Measurements from ENCODE around the gene SLC22A2. TPM values are rescaled to one million over a fixed set of nuclear protein-coding genes. Genes with fewer than 3 reads are reported as not detected.

The SLC22A2 gene
- total and polyA plus RNA-seq, 8 donors: 0.04 to 0.23 (median 0.07) TPM; not detected in 2

DNA sequence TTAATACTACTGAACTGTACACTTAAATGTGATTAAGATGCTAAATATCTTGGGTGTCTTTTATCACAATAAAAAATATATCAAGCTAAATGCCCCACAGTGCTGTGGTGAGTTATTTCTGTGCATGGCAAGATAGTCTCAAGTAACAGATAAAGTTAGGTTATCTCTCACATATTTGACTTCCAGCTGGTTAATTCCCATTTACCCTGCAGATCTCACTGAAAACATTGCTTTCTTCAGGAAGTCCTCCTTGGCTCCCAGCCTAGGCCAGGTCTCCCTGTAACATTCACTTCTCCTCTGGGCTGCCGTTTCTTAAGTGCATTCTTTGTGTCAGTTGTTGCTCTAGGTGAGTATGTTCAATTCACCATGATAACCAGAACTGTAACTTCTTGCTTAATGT is 77.9 kb downstream of the SLC22A2 start:
- Histone ChIP-seq H3K27ac (no peak overlapping the region), H3K4me1 (no peaks in the 10 kb centered on the region), H3K4me3 (no peak overlapping the region), H3K9me3 (peaks cover 0 to under 1% of the 10 kb centered on the region in 2 donors), H3K36me3 (no peaks in the 10 kb centered on the region), H3K27me3 (no peaks in the 10 kb centered on the region)
- intact Hi-C loops (cut with DNase I): no loop called here
- ATAC-seq: peak; percentile 49
- TF ChIP-seq, protein P1, sequence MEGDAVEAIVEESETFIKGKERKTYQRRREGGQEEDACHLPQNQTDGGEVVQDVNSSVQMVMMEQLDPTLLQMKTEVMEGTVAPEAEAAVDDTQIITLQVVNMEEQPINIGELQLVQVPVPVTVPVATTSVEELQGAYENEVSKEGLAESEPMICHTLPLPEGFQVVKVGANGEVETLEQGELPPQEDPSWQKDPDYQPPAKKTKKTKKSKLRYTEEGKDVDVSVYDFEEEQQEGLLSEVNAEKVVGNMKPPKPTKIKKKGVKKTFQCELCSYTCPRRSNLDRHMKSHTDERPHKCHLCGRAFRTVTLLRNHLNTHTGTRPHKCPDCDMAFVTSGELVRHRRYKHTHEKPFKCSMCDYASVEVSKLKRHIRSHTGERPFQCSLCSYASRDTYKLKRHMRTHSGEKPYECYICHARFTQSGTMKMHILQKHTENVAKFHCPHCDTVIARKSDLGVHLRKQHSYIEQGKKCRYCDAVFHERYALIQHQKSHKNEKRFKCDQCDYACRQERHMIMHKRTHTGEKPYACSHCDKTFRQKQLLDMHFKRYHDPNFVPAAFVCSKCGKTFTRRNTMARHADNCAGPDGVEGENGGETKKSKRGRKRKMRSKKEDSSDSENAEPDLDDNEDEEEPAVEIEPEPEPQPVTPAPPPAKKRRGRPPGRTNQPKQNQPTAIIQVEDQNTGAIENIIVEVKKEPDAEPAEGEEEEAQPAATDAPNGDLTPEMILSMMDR (IDR thresholded peaks at IDR 0.05): no peak
- no peak for DNase-seq

DNA sequence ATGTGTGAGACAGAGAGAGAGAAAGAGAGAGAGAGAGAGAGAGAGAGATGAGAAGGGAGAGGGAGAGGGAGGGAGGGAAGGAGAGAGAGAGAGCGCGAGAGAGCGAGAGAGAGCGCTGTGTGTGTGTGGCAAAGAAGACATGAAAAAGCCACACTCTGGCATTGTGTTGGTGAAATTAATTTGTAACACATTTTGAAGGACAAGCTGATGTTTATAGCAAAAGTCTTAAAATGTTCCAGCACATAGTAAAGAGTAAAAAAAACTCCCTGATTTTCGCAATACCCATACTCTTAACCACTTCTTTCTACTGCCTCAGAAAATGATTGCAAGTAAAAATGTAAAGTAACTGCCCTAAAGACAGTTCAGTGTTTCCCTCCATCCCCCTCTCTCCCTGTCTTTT is 80.3 kb downstream of the SLC22A2 start:
- Histone ChIP-seq H3K36me3 (no peaks in the 10 kb centered on the region), H3K4me3 (no peak overlapping the region), H3K9me3 (no peaks in the 10 kb centered on the region), H3K27me3 (no peaks in the 10 kb centered on the region), H3K27ac (no peak overlapping the region), H3K4me1 (no peaks in the 10 kb centered on the region)
- intact Hi-C loops (cut with DNase I): no loop called here
- peak in 1 of 4 donors; percentile 35 for DNase-seq
- TF ChIP-seq, protein P1 (IDR thresholded peaks at IDR 0.05): no peak
- ATAC-seq: no peak

DNA sequence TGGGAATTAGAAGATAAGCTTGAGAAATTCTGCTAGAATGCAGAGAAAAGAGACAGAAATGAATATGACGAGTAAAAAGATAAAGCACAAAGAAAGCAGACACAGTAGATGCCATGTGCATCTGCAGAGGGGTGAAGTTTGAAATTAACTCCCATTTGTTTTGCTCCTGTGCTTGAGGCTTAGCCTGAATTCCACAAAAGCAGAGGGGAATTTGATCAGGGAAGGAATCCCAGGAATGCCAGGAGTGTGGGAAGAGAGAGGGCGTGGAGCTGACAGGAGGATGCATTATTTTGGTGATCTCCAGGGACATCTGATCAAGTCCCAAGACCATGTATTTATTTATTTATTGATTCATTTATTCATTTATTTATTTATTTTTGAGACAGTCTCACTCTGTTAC is 81.4 kb downstream of the SLC22A2 start:
- Histone ChIP-seq H3K36me3 (no peaks in the 10 kb centered on the region), H3K27ac (no peak overlapping the region), H3K4me3 (no peak overlapping the region), H3K9me3 (no peaks in the 10 kb centered on the region), H3K4me1 (no peaks in the 10 kb centered on the region), H3K27me3 (no peaks in the 10 kb centered on the region)
- TF ChIP-seq, protein P1 (IDR thresholded peaks at IDR 0.05): no peak
- DNase-seq (no peak), ATAC-seq (no peak)
- intact Hi-C loops (cut with DNase I): no loop called here

DNA sequence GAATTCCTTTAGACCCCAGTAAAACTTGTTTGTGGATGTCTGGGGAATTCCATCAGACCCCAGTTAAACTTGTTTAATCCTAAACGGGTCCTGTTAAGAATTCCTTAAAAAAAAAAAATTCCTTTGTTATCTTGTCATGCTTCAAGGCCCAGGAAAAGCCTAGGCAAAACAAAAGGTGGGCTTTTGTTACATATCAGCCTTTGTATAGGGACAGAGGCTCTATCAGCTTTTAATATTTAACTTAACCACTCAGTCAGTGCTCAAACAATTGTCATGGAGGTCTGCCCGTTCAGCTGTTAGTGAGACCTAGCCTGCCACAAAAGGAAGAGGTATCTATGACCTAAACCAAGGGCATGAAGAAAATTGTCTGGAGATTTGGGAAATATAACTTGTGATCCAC is 83.9 kb downstream of the SLC22A2 start:
- TF ChIP-seq, protein P1 (IDR thresholded peaks at IDR 0.05): no peak
- intact Hi-C loops (cut with DNase I): no loop called here
- H3K27me3 ChIP-seq: no peaks in the 10 kb centered on the region
- H3K4me1 ChIP-seq: no peaks in the 10 kb centered on the region
- no peak overlapping the region for H3K27ac ChIP-seq
- no peaks in the 10 kb centered on the region for H3K9me3 ChIP-seq
- no peak for DNase-seq
- H3K4me3 ChIP-seq: no peak overlapping the region
- H3K36me3 ChIP-seq: no peaks in the 10 kb centered on the region
- ATAC-seq: no peak

DNA sequence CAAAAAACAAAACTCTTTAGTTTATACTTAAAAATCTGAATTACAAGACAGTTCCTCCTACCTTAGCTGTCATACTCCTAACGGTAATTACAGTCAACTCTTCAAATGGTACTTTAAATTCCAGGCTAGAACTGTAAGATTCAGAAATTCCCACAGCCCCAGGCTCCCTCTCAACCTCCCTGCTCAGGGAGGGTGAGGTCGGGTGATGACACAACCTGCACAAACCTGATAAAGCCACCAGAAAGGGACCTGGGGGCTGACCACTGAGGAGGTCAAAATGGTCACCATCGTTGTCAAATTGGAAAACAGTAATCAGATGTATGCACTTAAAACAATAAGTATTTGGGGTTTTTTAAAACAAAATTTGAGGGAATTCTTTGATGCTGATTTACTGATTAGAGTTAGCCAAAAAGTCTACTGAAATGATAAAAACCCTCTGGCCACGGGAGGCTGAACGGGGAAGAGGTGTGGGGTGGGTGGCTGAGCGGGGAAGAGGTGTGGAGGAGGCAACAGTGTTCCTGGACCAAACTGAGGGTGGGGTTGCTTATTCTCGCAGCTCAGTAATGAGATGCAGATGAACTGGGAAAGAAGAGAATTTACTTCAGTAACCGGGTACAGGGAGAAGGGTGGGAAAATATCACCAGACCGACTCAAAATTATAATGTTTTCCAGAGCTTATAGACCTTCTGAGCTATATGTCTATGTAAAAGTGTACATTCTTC is 84.7 kb downstream of the SLC22A2 start:
- H3K4me1 ChIP-seq: no peaks in the 10 kb centered on the region
- no peaks in the 10 kb centered on the region for H3K27me3 ChIP-seq
- ATAC-seq (no peak), DNase-seq (no peak)
- no peaks in the 10 kb centered on the region for H3K36me3 ChIP-seq
- intact Hi-C loops (cut with DNase I): no loop called here
- H3K9me3 ChIP-seq: no peaks in the 10 kb centered on the region
- H3K27ac ChIP-seq: no peak overlapping the region
- no peak overlapping the region for H3K4me3 ChIP-seq
- TF ChIP-seq, protein P1 (IDR thresholded peaks at IDR 0.05): no peak

Measured in left lung (tissue), 10 donors.